HepG2 (cell line): Measurements from ENCODE around the gene RPLP2. TPM values are rescaled to one million over a fixed set of nuclear protein-coding genes. Genes with fewer than 3 reads are reported as not detected.

Source experiments
- ELF4 ChIP-seq: sonication (generic); formaldehyde crosslinking; IDR thresholded peaks from 2 replicates; pipeline ENCODE4 v1.5.0; 2020; ENCODE audit warnings: missing genetic modification reagents, mild to moderate bottlenecking, moderate library complexity, borderline replicate concordance
- HMG20B ChIP-seq: conservative IDR thresholded peaks from 2 replicates; pipeline ENCODE4 v1.6.1; 2016; ENCODE audit warnings: missing genetic modification reagents, missing compliant biosample characterization
- HMGXB4 ChIP-seq, 2 experiments: sonication (generic) in 1 of 2; formaldehyde crosslinking in 1 of 2; IDR thresholded peaks; 2 replicates each; pipeline versions ENCODE4 v1.4.0 to v1.6.1; 2018 to 2020; ENCODE audit warnings: missing genetic modification reagents in 2 of 2, borderline replicate concordance in 1 of 2, low read depth in 1 of 2, mild to moderate bottlenecking in 1 of 2, missing biosample characterization in 1 of 2
- NFE2L2 ChIP-seq: fragments of 150-350 bp; IDR thresholded peaks from 2 replicates; pipeline ENCODE4 v1.6.1; 2014; ENCODE audit warnings: low read length
- PHF21A ChIP-seq: sonication (generic); formaldehyde crosslinking; IDR thresholded peaks from 2 replicates; pipeline ENCODE4 v1.5.0; 2020; ENCODE audit warnings: mild to moderate bottlenecking, missing genetic modification reagents
- PTBP1 ChIP-seq: fragments of 200-400 bp; formaldehyde crosslinking; IDR thresholded peaks from 2 replicates; pipeline ENCODE4 v1.6.1; 2018; ENCODE audit warnings: low read length, low read depth; ENCODE audit not compliant: poor library complexity, severe bottlenecking
- RBFOX2 ChIP-seq: fragments of 200-400 bp; formaldehyde crosslinking; IDR thresholded peaks from 2 replicates; pipeline ENCODE4 v1.6.1; 2017; ENCODE audit warnings: low read depth, mild to moderate bottlenecking, low read length
- RFX3 ChIP-seq: IDR thresholded peaks from 2 replicates; pipeline ENCODE4 v1.6.1; 2016; ENCODE audit warnings: missing biosample characterization, missing genetic modification reagents
- SAP130 ChIP-seq: IDR thresholded peaks from 2 replicates; pipeline ENCODE4 v1.6.1; 2016; ENCODE audit warnings: low read depth
- SIN3B ChIP-seq: fragments of 150-350 bp; IDR thresholded peaks from 2 replicates; pipeline ENCODE4 v1.6.1; 2014; ENCODE audit warnings: low read length
- TFAP4 ChIP-seq: sonication (generic); IDR thresholded peaks from 2 replicates; pipeline ENCODE4 v1.6.1; 2016; ENCODE audit warnings: low read depth, borderline replicate concordance
- TP53 ChIP-seq: sonication (generic); formaldehyde crosslinking; conservative IDR thresholded peaks from 2 replicates; pipeline ENCODE4 v1.4.0; 2020; ENCODE audit warnings: missing genetic modification reagents
- TSC22D2 ChIP-seq: sonication (generic); formaldehyde crosslinking; IDR thresholded peaks from 2 replicates; pipeline ENCODE4 v1.5.1; 2020; ENCODE audit warnings: missing genetic modification reagents, mild to moderate bottlenecking, borderline replicate concordance
- YEATS2 ChIP-seq: sonication (generic); formaldehyde crosslinking; IDR thresholded peaks from 2 replicates; pipeline ENCODE4 v1.4.0; 2020; ENCODE audit warnings: missing genetic modification reagents, borderline replicate concordance
- ZNF567 ChIP-seq: sonication (generic); formaldehyde crosslinking; IDR thresholded peaks from 2 replicates; pipeline ENCODE4 v1.8.1; 2023; ENCODE audit warnings: mild to moderate bottlenecking, missing genetic modification reagents, borderline replicate concordance
- ZNF674 ChIP-seq: sonication (generic); formaldehyde crosslinking; IDR thresholded peaks from 2 replicates; pipeline ENCODE4 v1.5.0; 2020; ENCODE audit warnings: low read depth, mild to moderate bottlenecking, missing genetic modification reagents
- ZNF777 ChIP-seq: sonication (generic); formaldehyde crosslinking; IDR thresholded peaks from 2 replicates; pipeline ENCODE4 v1.4.0; 2020; ENCODE audit warnings: missing genetic modification reagents
- ZNF839 ChIP-seq: sonication (generic); formaldehyde crosslinking; IDR thresholded peaks from 2 replicates; pipeline ENCODE4 v1.4.0; 2020; ENCODE audit warnings: missing genetic modification reagents, mild to moderate bottlenecking, borderline replicate concordance
- polyA plus RNA-seq, 8 experiments: library from polyadenylated mRNA; depleted of rRNA in 3 of 8; stranded (reverse) in 7 of 8; unstranded in 1 of 8; fragments of >200 nt; fragmentation: Illumina TruSeq in 4 of 8; extraction: Trizol in 4 of 8; gene quantifications; 2 replicates each; pipeline versions ENCODE4 v1.2.1 to v1.2.3, GENCODE V29; 2011 to 2016; ENCODE audit warnings: low read depth in 4 of 8, missing spikeins in 1 of 8, mixed read lengths in 1 of 8; ENCODE audit not compliant: insufficient read depth in 1 of 8
- total RNA-seq, 5 experiments: library from RNA; depleted of rRNA; stranded (reverse); fragments of >200 nt; fragmentation: Illumina TruSeq; extraction: Trizol; gene quantifications; 2 replicates each; pipeline ENCODE4 v1.2.3, GENCODE V29; 2016; ENCODE audit warnings: low read depth in 1 of 5
- TF ChIP-seq, protein P1 (sequence below): sonication (generic); formaldehyde crosslinking; IDR thresholded peaks from 2 replicates; pipeline ENCODE4 v1.5.0; 2020; ENCODE audit warnings: mild to moderate bottlenecking, missing genetic modification reagents, borderline replicate concordance

RPLP2 gene
- total and polyA plus RNA-seq, 2 of the 13 experiments (the other 11 are each of a cell fraction or from before 2014, with no cell fraction given) = 978 to 2,106 TPM

DNA sequence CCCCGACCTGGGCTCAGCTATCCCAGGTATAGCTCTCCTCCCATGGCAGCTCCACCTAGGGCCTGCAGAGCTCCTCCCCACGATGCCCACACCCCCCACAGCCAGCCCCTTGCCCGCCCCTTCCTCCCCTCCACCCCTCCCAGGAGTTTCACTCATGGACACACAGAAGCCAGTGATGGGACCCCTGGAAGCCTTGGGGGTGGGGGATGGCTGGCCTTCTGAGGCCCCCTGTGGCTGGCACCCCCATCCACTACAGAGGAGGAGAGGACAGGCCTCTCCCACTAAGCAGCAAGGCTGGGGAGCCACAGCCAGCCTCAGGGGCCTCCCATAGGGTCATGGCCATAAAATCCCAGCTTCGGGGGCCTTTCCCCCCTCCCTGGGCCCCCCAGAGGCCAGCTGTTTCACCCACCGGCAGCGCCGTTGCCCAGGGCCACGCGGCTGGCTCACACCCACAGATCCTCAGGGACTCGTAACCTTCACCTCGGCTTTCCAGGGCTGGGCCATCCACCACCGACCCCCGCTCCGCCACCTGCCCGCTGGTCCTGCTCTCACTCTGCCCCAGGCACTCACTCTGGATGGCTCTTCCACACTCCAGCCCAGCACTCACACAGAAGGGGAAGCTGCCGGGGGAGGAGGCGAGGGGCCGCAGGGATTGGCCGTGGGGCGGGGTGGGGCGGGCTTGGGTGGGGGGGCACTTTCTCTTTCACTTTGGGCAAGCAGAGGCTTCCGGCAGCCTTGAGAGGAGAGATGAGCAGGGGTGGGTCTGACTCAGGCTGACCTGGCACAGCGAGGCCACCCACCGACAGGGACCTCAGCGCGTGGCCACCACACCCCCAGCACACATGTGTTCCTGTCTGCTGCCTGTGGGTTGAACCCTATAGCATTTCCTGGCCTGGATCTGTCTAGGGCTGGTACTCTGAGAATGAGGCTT, 13.9 kb upstream of the RPLP2 start (continued):
- TF ChIP-seq TFAP4 = no peak
- TF ChIP-seq TP53 (CRISPR knock-in tag) = no peak
- no peak for TF ChIP-seq ZNF567 (CRISPR knock-in tag)
- no peak for TF ChIP-seq TSC22D2
- no peak for TF ChIP-seq YEATS2 (CRISPR knock-in tag)
- no peak for TF ChIP-seq HMG20B (CRISPR knock-in tag)
- TF ChIP-seq ZNF777 = no peak
- TF ChIP-seq ZNF839 (CRISPR knock-in tag) = 0 out of 2 replicates have a peak, but pooled peaks have one; percentile 18
- TF ChIP-seq, protein P1, sequence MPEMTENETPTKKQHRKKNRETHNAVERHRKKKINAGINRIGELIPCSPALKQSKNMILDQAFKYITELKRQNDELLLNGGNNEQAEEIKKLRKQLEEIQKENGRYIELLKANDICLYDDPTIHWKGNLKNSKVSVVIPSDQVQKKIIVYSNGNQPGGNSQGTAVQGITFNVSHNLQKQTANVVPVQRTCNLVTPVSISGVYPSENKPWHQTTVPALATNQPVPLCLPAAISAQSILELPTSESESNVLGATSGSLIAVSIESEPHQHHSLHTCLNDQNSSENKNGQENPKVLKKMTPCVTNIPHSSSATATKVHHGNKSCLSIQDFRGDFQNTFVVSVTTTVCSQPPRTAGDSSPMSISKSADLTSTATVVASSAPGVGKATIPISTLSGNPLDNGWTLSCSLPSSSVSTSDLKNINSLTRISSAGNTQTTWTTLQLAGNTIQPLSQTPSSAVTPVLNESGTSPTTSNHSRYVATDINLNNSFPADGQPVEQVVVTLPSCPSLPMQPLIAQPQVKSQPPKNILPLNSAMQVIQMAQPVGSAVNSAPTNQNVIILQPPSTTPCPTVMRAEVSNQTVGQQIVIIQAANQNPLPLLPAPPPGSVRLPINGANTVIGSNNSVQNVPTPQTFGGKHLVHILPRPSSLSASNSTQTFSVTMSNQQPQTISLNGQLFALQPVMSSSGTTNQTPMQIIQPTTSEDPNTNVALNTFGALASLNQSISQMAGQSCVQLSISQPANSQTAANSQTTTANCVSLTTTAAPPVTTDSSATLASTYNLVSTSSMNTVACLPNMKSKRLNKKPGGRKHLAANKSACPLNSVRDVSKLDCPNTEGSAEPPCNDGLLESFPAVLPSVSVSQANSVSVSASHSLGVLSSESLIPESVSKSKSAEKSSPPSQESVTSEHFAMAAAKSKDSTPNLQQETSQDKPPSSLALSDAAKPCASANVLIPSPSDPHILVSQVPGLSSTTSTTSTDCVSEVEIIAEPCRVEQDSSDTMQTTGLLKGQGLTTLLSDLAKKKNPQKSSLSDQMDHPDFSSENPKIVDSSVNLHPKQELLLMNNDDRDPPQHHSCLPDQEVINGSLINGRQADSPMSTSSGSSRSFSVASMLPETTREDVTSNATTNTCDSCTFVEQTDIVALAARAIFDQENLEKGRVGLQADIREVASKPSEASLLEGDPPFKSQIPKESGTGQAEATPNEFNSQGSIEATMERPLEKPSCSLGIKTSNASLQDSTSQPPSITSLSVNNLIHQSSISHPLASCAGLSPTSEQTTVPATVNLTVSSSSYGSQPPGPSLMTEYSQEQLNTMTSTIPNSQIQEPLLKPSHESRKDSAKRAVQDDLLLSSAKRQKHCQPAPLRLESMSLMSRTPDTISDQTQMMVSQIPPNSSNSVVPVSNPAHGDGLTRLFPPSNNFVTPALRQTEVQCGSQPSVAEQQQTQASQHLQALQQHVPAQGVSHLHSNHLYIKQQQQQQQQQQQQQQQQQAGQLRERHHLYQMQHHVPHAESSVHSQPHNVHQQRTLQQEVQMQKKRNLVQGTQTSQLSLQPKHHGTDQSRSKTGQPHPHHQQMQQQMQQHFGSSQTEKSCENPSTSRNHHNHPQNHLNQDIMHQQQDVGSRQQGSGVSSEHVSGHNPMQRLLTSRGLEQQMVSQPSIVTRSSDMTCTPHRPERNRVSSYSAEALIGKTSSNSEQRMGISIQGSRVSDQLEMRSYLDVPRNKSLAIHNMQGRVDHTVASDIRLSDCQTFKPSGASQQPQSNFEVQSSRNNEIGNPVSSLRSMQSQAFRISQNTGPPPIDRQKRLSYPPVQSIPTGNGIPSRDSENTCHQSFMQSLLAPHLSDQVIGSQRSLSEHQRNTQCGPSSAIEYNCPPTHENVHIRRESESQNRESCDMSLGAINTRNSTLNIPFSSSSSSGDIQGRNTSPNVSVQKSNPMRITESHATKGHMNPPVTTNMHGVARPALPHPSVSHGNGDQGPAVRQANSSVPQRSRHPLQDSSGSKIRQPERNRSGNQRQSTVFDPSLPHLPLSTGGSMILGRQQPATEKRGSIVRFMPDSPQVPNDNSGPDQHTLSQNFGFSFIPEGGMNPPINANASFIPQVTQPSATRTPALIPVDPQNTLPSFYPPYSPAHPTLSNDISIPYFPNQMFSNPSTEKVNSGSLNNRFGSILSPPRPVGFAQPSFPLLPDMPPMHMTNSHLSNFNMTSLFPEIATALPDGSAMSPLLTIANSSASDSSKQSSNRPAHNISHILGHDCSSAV = no peak
- no peak; a peak in 1 of 4 replicates for TF ChIP-seq HMGXB4 (CRISPR knock-in tag; IDR thresholded peaks at IDR 0.05; ENCODE audit: borderline replicate concordance in 1 of 2, low read depth in 1 of 2)
- no peak for TF ChIP-seq ZNF674
- TF ChIP-seq NFE2L2 = no peak
- TF ChIP-seq PTBP1 = no peak
- peak; percentile 89 for TF ChIP-seq SAP130
- TF ChIP-seq ELF4 (CRISPR knock-in tag) = no peak
- TF ChIP-seq SIN3B = no peak
- no peak for TF ChIP-seq RFX3 (CRISPR knock-in tag)
- TF ChIP-seq PHF21A = no peak
- peak; percentile 40; the same call in 1 of the 2 replicates for TF ChIP-seq RBFOX2
